MM.1S (cell line): ENCODE measurements around the gene ADIPOR2.

Experiments used
- EZH2 ChIP-seq: fragments of 300-600 bp; sonication (generic); optimal IDR thresholded peaks from 2 replicates; pipeline ENCODE3; 2017; ENCODE audit warnings: low read depth, mild to moderate bottlenecking, antibody characterized with exemption, low read length, mixed read lengths
- EZH2phosphoT487 ChIP-seq: fragments of 300-600 bp; sonication (generic); IDR thresholded peaks from 2 replicates; pipeline ENCODE4 v1.6.1; 2018; ENCODE audit warnings: antibody characterized with exemption, low read length
- TF ChIP-seq, protein P1 (sequence below): fragments of 300-600 bp; sonication (generic); IDR thresholded peaks from 2 replicates; pipeline ENCODE4 v1.5.1; 2016; ENCODE audit warnings: antibody characterized with exemption, low read length, mixed read lengths

GRCh38 chr12:1797011-1797901 lies 106.4 kb downstream of the ADIPOR2 start:
- TF ChIP-seq, protein P1, sequence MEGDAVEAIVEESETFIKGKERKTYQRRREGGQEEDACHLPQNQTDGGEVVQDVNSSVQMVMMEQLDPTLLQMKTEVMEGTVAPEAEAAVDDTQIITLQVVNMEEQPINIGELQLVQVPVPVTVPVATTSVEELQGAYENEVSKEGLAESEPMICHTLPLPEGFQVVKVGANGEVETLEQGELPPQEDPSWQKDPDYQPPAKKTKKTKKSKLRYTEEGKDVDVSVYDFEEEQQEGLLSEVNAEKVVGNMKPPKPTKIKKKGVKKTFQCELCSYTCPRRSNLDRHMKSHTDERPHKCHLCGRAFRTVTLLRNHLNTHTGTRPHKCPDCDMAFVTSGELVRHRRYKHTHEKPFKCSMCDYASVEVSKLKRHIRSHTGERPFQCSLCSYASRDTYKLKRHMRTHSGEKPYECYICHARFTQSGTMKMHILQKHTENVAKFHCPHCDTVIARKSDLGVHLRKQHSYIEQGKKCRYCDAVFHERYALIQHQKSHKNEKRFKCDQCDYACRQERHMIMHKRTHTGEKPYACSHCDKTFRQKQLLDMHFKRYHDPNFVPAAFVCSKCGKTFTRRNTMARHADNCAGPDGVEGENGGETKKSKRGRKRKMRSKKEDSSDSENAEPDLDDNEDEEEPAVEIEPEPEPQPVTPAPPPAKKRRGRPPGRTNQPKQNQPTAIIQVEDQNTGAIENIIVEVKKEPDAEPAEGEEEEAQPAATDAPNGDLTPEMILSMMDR = no peak
- TF ChIP-seq EZH2 = no peak
- no peak for TF ChIP-seq EZH2phosphoT487
